Stimulated activated CD4-positive, alpha-beta T cell treated with anti-CD3 and anti-CD28 coated beads, Interleukin-4, amount 100 ng/mL, for 4 hours (primary cell): ENCODE results near the gene TRIM9.

Experiments
- DNase-seq, 2 experiments: peaks; one replicate each; pipeline ENCODE4 v3.0.0-alpha.2; 2020

TRIM9 gene

DNA sequence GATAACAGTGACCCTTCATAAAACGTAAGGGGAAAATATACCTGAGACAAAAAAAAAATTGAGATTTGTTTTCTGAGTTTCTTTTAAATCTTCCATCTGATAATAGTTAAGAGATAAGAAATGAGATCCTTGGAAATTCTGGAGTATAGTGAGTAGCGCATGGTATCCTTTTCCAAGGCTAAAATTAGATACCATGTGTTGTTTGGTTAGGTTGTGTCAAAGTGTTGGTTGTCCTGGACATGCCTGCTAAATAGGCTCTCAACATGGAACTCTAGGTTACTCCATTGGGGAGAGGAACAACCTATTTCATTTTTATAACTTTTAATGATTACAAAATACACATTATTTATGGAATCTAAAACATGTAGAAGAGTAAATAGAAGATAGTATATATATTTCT lies 165.4 kb downstream of the TRIM9 start:
- DNase-seq, result no peak

DNA sequence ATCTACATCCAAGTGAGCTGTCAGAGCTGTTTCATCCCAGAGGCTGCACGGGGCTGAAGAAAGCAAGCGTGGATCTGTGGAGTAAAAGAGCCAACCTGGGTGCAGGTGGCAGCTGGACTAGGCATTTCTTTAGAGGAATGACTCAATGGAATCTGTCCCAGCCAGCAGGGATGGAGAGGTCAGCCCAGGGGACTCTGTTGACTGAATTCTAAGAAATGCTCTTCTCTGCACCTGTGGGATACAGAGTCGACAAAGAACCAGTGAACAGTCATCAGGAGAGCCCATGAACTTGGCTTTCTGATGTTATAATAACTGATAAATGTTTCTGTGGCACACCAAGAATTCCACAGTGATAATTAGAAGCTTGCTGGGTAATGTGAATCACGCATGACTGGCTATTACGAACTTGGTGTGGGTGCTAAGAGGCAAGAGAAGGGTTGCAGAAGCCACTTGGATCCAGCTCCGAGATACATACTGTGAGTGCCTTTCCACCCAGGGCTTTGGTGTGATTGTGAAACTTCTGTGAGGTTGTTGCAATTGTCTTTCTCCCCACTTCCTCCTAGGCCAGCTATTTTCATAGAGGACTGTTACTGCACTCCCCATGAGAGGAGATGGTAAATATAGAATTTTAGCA lies 166.8 kb downstream of the TRIM9 start:
- no peak for DNase-seq

DNA sequence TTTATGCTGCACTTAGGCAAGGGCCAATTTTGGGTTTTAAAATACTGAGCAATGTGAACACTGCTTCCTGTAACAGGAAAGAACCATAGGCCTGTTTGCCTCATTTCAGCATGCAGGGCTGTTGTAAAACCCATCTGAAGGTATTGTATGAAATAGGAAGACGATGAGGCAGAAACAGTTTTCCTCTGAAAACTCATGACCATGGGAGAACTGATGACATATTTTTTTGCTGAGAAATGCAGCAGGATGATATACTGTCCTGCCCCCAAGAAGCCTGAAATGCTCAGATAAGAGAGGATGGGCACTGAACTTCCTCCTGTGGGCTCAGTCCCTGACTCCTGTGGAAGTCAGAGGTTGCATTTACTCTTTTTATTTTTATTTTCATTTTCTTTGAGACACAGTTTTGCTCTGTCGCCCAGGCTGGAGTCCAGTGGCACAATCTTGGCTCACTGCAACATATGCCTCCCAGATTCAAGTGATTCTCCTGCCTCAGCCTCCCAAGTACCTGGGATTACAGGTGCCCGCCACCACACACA lies 168.0 kb downstream of the TRIM9 start:
- no peak for DNase-seq
